ENCODE measurements around the gene MYEOV.

The MYEOV gene

DNA sequence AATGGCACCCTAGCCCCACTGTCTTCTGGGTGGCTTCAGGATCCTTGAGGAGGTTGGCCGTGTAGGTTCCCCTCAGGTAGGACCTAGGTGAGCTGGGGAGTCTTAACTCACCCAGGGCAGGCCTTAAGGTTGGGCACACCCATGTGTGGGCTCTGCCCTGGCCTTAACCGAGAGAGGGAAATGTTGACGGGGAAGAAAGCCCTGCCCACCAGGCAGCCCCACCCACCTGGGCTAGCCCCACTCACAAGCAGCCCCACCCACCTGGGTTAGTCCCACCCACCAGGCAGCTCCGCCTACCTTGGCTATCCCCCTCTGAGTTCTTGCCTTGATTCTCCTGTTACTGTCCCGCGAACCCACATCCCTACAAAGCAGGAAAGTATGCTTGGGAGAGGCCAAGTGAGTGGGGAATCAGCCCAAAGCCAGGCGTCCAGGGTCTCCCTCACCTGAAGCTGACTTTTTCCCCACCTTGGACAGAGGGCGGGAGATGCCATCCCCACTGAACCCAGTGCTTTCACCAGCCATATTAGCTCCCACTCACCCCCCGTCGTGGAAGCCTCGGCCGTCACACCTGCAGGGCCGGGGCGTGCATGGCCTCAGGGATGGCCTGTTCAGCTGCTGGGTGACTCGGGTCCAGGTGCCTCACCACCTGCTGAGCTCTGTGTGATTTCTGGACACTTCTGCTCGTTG is at the start of gene MYEOV:
MYEOV (plus strand) TSS at position 337 of the 687 bp plus-strand sequence. CDS start 1,200 bp downstream, outside the sequence.
- Mint-ChIP-seq H3K36me3 (ENCODE audit: low read depth) (no peaks in the 10 kb centered on the region), H3K27me3 (peaks cover 33% of the 10 kb centered on the region), H3K4me3 (no peak within 1 kb of the TSS), H3K9me3 (no peaks in the 10 kb centered on the region), H3K27ac (no peak within 1 kb of the TSS), H3K4me1 (ENCODE audit: low read depth) (peaks cover 48% of the 10 kb centered on the region)
- intact Hi-C loops (cut with micrococcal nuclease) = loop anchor here (1.0 kb wide), 1 partner anchor 349 kb away; no protein-coding TSS in a partner anchor

DNA sequence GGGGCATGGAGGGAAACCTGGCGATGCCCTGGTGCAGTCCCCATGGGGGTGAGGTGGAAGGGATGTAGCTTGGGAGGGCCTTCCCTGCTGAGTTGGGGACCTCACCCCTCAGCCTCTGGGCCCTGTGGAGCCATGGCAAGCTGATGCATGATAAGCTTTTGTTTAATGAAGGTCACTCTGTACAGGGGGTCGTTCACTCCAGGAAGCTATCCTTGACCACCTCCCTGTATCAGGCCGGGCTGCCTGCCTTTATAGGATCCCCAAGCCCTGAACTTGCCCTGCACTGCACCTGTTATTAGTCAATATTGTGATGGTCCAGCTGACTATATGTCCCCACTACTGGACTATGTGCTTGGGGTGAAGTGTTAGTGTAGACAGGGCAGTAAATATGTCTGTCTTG is 49.7 kb upstream of the MYEOV start:
- H3K27me3 Mint-ChIP-seq = peaks cover 2% of the 10 kb centered on the region
- no peaks in the 10 kb centered on the region for H3K36me3 Mint-ChIP-seq (ENCODE audit: low read depth)
- no peaks in the 10 kb centered on the region for H3K9me3 Mint-ChIP-seq
- peaks cover 10% of the 10 kb centered on the region for H3K4me1 Mint-ChIP-seq (ENCODE audit: low read depth)
- intact Hi-C loops (cut with micrococcal nuclease) = no loop called here
- no peak overlapping the region for H3K27ac Mint-ChIP-seq
- no peak overlapping the region for H3K4me3 Mint-ChIP-seq

DNA sequence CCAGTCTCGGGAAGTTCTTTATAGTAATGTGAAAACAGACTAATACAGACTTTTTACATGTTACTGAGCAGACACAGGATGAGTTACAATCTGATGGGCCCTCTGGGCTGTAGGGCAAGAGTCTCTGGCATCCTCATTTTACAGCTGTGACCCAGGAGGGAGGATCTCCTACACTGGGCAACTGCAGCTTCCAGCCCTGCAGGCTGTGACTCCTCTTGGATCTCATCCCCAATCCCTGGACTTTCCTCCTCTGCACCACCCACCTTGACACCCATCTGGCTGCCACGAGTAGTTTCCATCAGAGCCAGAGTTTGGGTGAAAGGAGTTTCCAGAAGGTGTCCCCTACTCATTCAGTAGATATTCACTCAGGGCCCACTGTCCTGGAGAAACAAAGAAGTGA is 48.9 kb upstream of the MYEOV start:
- Mint-ChIP-seq H3K27ac (no peak overlapping the region), H3K4me3 (no peak overlapping the region), H3K36me3 (ENCODE audit: low read depth) (no peaks in the 10 kb centered on the region), H3K9me3 (no peaks in the 10 kb centered on the region), H3K27me3 (peaks cover 2% of the 10 kb centered on the region), H3K4me1 (ENCODE audit: low read depth) (peaks cover 10% of the 10 kb centered on the region)
- intact Hi-C loops (cut with micrococcal nuclease) = no loop called here

DNA sequence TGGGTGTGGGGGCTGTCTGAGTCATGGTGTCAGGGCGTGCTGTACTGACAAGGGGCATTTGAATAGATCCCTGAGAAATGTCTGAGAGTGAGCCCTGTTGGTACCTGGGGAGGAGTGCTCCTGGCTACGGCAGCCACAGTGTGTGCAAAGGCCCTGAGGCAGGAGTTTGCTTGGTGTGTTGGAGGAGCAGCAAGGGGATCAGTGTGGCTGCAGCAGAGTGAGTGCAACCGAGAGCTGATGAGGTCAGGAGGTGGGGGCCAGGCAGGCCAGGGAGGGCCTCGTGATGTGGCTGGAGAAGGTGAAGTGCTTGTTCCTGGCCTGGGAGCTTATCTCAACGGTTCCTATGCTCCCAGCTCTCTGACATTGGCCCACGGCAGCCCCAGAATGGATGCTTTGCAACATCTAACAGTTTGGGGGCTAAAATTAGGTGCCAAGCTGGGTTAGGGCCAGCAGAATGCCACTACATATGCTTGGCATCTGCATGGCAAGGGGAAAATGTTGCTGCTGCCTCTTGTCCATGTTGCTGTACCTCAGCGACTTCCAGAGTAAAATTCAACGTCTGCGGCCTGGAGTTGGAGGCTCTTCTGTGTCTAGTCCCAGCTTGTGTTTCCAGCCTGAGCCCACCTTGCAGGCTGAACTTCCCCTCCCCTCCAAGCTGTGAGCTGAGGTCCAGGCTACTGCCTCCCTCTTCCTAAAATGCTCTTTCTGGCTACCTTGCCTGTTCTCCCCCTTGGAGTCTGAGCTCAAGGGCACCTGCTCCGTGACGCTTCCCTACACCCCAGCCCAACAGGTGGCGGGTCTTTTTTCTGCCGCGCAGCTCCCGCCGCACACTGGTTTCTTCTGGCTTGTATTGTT is 48.2 kb upstream of the MYEOV start:
- Mint-ChIP-seq H3K9me3 (no peaks in the 10 kb centered on the region), H3K4me1 (ENCODE audit: low read depth) (peaks cover 10% of the 10 kb centered on the region), H3K4me3 (no peak overlapping the region), H3K36me3 (ENCODE audit: low read depth) (no peaks in the 10 kb centered on the region), H3K27ac (no peak overlapping the region), H3K27me3 (peaks cover 2% of the 10 kb centered on the region)
- intact Hi-C loops (cut with micrococcal nuclease) = no loop called here

DNA sequence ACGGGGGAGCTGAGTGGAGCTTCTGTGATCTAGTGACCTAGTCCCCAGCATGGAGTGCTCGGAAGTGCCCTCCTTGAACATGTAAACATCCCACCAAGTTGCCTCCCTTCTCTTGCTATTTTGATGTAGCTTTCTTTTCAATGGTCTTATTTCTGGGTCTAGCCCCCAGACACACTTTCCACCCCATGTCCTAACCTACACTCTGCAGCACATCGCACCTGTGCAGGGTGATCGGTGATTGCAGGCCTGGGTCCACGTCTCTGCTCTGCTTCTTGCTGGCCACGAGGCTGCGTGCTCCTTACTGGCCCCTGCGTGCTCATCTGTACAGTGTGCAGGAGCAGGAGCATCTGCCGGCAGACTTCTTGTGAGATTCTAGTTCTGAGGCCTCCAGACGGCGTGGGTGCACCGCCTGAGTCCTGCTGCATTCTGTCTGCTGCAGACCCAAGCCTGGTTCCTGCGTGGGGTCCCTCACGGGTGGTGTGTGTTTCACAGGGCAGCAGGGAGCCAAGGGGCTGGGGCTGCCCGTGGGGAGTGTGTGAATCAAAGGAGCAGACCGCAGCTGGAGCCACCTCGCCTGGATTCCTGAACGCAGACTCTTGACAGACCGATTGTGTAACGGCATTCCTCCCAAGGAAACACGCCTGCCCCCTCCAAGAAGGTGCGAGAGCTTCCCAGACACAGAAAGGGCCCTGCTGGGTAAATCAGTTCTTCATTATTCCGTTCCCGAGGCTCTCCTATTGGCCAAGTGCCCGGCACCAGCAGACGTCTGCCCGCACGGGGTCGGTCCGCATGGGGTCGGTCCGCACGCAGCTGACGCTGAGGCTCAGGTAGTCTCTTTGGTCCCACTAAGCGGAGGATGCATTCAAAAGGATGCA is 44.4 kb upstream of the MYEOV start:
- intact Hi-C loops (cut with micrococcal nuclease) = no loop called here

DNA sequence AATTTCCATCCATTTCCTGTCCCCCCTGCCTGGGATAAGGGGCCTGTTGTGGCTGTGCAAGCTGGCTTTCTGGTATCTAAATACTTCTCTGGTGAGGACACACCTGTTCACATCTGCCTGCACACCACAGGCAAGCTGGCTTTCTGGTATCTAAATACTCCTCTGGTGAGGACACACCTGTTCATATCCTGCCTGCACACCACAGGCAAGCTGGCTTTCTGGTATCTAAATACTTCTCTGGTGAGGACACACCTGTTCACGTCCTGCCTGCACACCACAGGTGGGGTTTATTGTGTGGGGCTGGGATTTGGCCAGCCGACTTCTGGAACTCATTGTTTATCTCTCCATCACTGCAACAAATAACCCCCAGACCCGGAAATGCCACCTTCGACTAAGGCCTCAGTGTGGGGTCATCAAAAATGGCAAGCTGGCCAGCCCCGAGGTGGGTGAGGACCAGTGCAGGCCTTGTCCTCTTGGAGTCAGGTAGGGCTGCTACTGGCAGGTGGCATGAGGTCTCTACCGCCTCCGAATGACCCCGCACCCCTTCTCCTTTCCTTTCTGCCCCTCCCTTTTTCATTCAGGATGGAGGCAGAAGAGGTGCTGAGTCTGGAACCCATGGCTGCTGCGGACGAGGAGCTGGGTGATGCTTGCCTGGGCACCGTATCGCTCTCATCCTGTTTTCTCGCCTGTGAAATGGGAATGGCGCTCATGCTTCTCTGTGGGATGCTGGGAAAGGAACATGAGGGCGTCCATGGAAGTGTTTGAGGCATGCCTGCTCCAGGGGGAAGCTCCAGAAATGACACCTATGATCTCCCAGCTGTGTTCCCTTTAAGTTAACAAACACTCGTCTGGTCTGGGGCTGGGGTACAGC is 43.5 kb upstream of the MYEOV start:
- no peaks in the 10 kb centered on the region for H3K4me1 Mint-ChIP-seq (ENCODE audit: low read depth)
- H3K36me3 Mint-ChIP-seq (ENCODE audit: low read depth) = no peaks in the 10 kb centered on the region
- no peak overlapping the region for H3K4me3 Mint-ChIP-seq
- intact Hi-C loops (cut with micrococcal nuclease) = no loop called here
- H3K9me3 Mint-ChIP-seq = peaks cover 7% of the 10 kb centered on the region
- H3K27me3 Mint-ChIP-seq = peaks cover 4% of the 10 kb centered on the region
- H3K27ac Mint-ChIP-seq = no peak overlapping the region

More for the DNA sequence above, 44.4 kb upstream of the MYEOV start:
- Mint-ChIP-seq H3K27me3 (peaks cover 5% of the 10 kb centered on the region), H3K27ac (no peak overlapping the region), H3K36me3 (ENCODE audit: low read depth) (no peaks in the 10 kb centered on the region), H3K9me3 (peaks cover 7% of the 10 kb centered on the region), H3K4me1 (ENCODE audit: low read depth) (no peaks in the 10 kb centered on the region), H3K4me3 (no peak overlapping the region)

DNA sequence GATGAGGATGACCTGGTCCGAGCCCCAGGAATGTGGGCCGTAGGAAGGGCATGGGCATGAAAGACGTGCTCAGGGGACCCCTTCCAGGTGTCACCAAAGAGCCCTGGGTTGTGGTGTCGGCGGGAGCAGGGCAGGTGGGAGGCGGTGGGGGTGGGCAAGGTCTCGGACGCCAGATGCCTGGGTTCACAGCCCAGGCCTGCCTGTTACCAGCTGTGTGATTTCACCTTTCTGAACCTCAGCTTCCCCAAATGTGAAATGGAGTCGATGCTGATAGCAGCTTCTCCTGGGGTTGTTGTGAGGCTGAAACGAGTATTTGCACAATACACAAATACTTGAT is 42.9 kb upstream of the MYEOV start:
- Mint-ChIP-seq H3K4me1 (ENCODE audit: low read depth) (no peaks in the 10 kb centered on the region), H3K4me3 (no peak overlapping the region), H3K9me3 (peaks cover 7% of the 10 kb centered on the region), H3K36me3 (ENCODE audit: low read depth) (no peaks in the 10 kb centered on the region), H3K27ac (no peak overlapping the region), H3K27me3 (peaks cover 6% of the 10 kb centered on the region)
- intact Hi-C loops (cut with micrococcal nuclease) = no loop called here

DNA sequence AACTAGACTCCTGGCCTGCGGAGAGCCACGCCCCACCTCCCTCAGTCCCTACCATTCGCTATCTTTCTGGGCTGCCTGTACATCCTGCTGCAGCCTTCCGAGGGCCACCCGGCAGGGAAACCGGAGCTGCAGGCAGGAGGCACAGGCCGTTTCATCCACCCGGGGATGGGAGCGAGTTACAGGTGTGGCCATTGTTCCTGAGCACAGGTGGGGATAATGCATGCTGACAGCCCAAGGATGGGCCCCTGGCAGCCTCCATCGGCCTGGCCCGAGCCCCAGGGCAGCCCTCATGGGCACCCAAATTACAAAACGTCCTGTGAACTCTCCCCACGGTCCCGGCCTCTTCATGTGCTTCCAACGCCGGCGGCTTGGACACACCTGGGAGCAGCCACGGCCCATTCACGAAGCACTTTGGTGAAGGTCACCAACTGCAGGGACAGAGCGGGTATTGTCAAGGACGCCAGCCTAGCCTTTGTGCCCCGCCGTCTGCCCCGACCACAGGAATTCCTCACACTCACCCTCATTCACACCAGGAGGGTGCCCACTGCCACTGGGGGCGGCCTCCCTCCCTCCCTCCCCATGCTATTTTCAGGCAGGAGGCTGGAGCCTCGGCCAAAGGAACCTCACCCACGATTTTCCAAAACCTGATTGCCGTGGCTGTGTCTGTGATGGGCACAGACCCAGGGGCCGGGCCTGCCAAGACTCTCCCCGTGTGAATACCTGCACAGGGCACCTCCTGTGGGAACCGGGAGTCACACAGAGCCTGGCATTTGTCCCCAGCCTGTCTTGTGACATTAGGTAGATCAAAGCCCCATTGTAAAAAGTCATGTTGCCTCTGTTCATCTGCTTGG is 42.1 kb upstream of the MYEOV start:
- Mint-ChIP-seq H3K36me3 (ENCODE audit: low read depth) (no peaks in the 10 kb centered on the region), H3K27ac (no peak overlapping the region), H3K27me3 (peaks cover 10% of the 10 kb centered on the region), H3K4me3 (no peak overlapping the region), H3K4me1 (ENCODE audit: low read depth) (no peaks in the 10 kb centered on the region), H3K9me3 (peaks cover 7% of the 10 kb centered on the region)
- intact Hi-C loops (cut with micrococcal nuclease) = no loop called here

DNA sequence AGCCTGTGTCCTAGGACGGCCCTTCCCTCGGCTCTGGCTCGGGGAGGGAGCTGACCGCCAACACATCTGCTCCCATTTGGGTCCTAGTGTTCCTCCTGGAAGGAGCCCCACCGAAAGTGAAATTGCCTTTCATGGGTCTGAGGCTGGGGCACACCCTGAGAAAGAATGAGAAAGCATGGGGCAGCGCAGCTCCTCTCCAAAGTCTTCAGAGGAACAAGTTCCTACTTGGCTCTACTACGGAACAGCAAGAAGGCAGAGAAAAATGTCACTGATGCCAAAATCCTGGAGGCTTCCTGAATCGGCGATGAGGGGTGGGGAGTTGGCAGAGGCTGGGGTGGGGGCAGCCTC is 41.5 kb upstream of the MYEOV start:
- Mint-ChIP-seq H3K4me1 (ENCODE audit: low read depth) (no peaks in the 10 kb centered on the region), H3K4me3 (no peak overlapping the region), H3K27me3 (peaks cover 13% of the 10 kb centered on the region), H3K9me3 (peaks cover 7% of the 10 kb centered on the region), H3K27ac (no peak overlapping the region), H3K36me3 (ENCODE audit: low read depth) (no peaks in the 10 kb centered on the region)
- intact Hi-C loops (cut with micrococcal nuclease) = no loop called here

DNA sequence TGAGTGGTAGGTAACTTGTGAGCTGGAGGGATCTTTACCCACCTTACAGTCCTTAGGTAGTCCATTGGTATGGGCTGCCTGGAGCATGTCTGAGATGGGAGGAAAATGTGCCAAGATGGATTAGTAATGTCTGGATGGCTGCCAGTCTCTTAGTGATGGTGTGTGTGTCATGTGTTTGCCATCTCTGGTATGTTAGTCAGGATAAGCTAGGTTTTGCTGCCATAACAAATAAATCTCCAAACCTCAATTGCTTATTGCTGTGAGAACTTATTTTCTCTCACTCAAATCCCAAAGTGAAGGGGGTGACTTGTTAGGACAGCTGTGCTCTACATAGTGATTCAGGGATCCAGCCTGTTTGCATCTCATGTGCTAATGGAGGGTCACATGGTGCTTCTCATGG is 40.9 kb upstream of the MYEOV start:
- H3K4me3 Mint-ChIP-seq = no peak overlapping the region

DNA sequence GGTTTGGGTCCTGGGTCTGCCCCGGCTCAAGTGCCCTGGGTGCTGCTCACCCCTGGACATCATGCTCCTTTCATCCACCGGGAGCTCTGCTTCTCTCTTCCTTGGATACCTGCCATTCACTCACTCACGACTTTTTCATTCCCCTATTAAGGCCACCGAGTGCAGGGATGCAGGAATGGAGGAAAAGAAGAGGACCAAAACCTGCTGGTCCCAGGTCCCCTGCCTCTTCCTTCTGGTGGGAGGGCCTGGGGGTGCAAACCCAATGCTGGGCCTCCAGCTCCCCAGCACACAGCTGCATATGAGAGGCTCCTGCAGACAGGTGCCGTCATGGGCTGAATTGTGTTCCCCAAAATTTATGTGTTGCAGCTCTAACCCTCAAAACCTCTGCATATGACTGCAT is 36.8 kb upstream of the MYEOV start:
- Mint-ChIP-seq H3K9me3 (peaks cover 7% of the 10 kb centered on the region), H3K36me3 (ENCODE audit: low read depth) (no peaks in the 10 kb centered on the region), H3K27me3 (peaks cover 25% of the 10 kb centered on the region), H3K4me3 (no peak overlapping the region), H3K27ac (no peak overlapping the region), H3K4me1 (ENCODE audit: low read depth) (no peaks in the 10 kb centered on the region)
- intact Hi-C loops (cut with micrococcal nuclease) = no loop called here

More for the DNA sequence above, 40.9 kb upstream of the MYEOV start:
- intact Hi-C loops (cut with micrococcal nuclease) = no loop called here
- H3K27ac Mint-ChIP-seq = no peak overlapping the region
- H3K27me3 Mint-ChIP-seq = peaks cover 15% of the 10 kb centered on the region
- peaks cover 7% of the 10 kb centered on the region for H3K9me3 Mint-ChIP-seq
- H3K36me3 Mint-ChIP-seq (ENCODE audit: low read depth) = no peaks in the 10 kb centered on the region
- no peaks in the 10 kb centered on the region for H3K4me1 Mint-ChIP-seq (ENCODE audit: low read depth)

DNA sequence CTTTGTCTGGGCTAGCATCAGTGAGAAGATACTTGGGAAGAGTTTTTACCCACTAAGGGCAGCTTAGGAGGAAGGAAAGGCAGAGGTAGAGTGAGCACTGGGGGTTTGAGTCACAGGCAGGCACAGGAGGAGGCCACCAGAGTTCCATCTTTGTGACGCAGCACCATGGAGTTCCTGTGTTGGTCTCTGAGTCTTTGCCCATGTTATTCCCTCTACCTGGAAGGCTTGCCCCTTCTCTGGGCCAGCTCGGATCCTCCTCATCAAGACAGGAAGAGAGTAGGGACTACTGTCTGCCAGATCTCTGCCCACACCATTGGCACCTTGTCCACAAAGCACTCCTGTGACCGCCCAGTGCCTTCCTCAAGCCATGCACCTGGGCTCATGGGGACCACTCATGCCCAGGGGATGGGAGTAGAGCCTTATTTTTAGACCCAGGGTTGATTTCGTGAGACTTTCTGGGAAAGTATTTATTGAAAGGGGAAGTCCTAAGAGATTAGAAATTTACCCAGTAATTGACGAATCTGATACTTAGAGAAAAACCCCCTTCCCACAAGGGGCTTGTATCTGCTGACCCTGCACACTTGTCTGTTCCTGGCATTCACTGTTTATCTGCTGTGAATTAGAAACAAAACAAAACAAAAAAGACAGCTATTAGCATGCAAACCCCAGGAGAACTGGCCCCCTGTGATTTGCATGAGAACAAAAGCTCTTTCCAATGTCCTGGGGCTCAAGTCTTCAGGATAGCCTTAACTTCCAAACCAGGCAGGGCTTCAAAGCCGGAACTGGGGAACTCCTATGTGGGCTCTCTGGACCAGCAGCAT is 35.9 kb upstream of the MYEOV start:
- Mint-ChIP-seq H3K27me3 (peaks cover 25% of the 10 kb centered on the region), H3K36me3 (ENCODE audit: low read depth) (no peaks in the 10 kb centered on the region), H3K9me3 (peaks cover 10% of the 10 kb centered on the region), H3K4me3 (no peak overlapping the region), H3K4me1 (ENCODE audit: low read depth) (no peaks in the 10 kb centered on the region), H3K27ac (no peak overlapping the region)
- intact Hi-C loops (cut with micrococcal nuclease) = no loop called here
